Measurements from ENCODE around the gene SLC37A4. TPM values are rescaled to one million over a fixed set of nuclear protein-coding genes. Genes with fewer than 3 reads are reported as not detected.

SLC37A4 gene
- total and polyA plus RNA-seq, 2 donors (not counting 3 experiments of a cell fraction or from before 2014, with no cell fraction given): 21.5 to 36.5 TPM

DNA sequence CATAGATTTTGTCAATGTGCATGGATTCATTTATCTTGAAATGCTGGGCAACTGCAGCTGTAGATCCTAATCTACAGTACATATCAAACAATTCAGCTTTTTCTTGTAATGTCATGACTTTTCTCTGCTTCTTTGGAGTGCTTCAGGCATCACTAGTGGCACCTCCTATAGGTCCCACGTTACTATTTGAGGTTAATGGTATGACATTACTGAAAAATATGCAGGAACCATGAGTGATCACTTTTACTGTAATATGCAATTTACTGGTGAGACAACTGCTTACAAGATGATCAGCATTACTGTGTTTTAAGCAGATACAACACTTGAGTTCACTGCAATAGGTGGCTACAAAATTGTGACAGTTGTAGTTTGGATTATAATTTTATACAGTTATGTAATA, 29.8 kb downstream of the SLC37A4 start:
- CTCF ChIA-PET: no interaction called here
- no peak for TF ChIP-seq JUN (IDR thresholded peaks at IDR 0.05; ENCODE audit: borderline replicate concordance, insufficient read depth, insufficient read length, low read depth)

DNA sequence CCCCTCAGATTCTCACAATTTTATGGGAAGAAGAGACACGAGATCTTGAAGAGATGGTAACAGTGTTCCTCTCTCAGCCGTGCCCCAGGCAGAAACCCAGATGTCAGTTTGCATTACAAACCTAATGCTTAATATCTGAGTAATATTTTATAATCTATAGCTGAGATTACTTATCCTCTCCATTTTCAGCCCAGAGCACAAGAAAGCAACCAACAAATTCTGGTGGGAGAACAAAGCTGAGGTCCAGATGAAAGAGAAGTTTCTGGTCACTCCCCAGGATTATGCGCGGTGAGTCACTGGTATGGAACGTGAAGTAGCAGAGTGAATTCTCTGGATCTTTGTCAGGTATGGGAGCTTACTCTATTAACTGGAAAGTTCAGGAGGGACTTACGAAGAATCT, 31.9 kb downstream of the SLC37A4 start:
- dilution Hi-C loops (cut with MboI; ENCODE audit: extremely low pct_ligation_motif_present, low sequenced_read_pairs): no loop called here
- no TSS peak for BruUV-seq (replicated peaks)
- TF ChIP-seq EZH2 (IDR thresholded peaks at IDR 0.05; ENCODE audit: borderline replicate concordance, low read depth, low read length, severe bottlenecking): no peak
- TF ChIP-seq JUN (IDR thresholded peaks at IDR 0.05; ENCODE audit: borderline replicate concordance, insufficient read depth, insufficient read length, low read depth): peak; percentile 41
- TF ChIP-seq FOS (IDR thresholded peaks at IDR 0.05; ENCODE audit: borderline replicate concordance, insufficient read depth, low read length): peak; percentile 65

More for the DNA sequence above, 29.8 kb downstream of the SLC37A4 start:
- no peak overlapping the region for H3K27ac ChIP-seq (ENCODE audit: insufficient read depth, low read depth, low read length)
- no peaks in the 10 kb centered on the region for H3K9me1 ChIP-seq (replicated peaks; ENCODE audit: control insufficient read depth, extremely low read depth, insufficient read depth, low read length)
- peaks cover 2 to 6% of the 10 kb centered on the region in 2 experiments for H3K36me3 ChIP-seq (ENCODE audit: control insufficient read depth in 2 of 2, extremely low read depth in 1 of 2, insufficient read depth in 2 of 2, low read length in 2 of 2)
- POLR2A ChIA-PET: no interaction called here
- H3K9me3 ChIP-seq (replicated peaks; ENCODE audit: control insufficient read depth, insufficient read depth, low read length): no peaks in the 10 kb centered on the region
- no peak overlapping the region for H3K9ac ChIP-seq (replicated peaks; ENCODE audit: extremely low read depth, insufficient read depth, low read length)
- dilution Hi-C loops (cut with MboI; ENCODE audit: extremely low pct_ligation_motif_present, low sequenced_read_pairs): no loop called here
- H2AFZ ChIP-seq (ENCODE audit: low read depth, low read length): no peak overlapping the region
- intact Hi-C loops (cut with micrococcal nuclease): no loop called here
- peaks cover 8% of the 10 kb centered on the region for H3K79me2 ChIP-seq (ENCODE audit: control insufficient read depth, insufficient read depth, low read length)
- no peaks in the 10 kb centered on the region for H4K20me1 ChIP-seq (replicated peaks; ENCODE audit: control insufficient read depth, extremely low read depth, insufficient read depth, low read length)
- FAIRE-seq: no peak
- peaks cover 18% of the 10 kb centered on the region for H3K4me1 ChIP-seq (ENCODE audit: control insufficient read depth, extremely low read depth, insufficient read depth, low read length)
- no peak overlapping the region for H3K4me3 ChIP-seq (replicated peaks in 1 of 3; ENCODE audit: insufficient read depth in 1 of 3, low read depth in 1 of 3, low read length in 3 of 3)
- no TSS peak for BruUV-seq (replicated peaks)
- no peak overlapping the region for H3K4me2 ChIP-seq (ENCODE audit: insufficient read depth, low read length)
- no peaks in the 10 kb centered on the region for H3K27me3 ChIP-seq (ENCODE audit: control insufficient read depth in 2 of 2, insufficient read depth in 2 of 2, low read length in 2 of 2)
- DNase-seq (ENCODE audit: low read depth, low spot score): no peak

More for the DNA sequence above, 31.9 kb downstream of the SLC37A4 start:
- Histone ChIP-seq H3K9ac (replicated peaks; ENCODE audit: extremely low read depth, insufficient read depth, low read length) (peak overlapping the region; percentile 50), H3K36me3 (ENCODE audit: control insufficient read depth in 2 of 2, extremely low read depth in 1 of 2, insufficient read depth in 2 of 2, low read length in 2 of 2) (peaks cover 2 to 6% of the 10 kb centered on the region in 2 experiments), H3K27ac (ENCODE audit: insufficient read depth, low read depth, low read length) (peak overlapping the region; percentile 26), H2AFZ (ENCODE audit: low read depth, low read length) (peak overlapping the region; percentile 46), H3K4me3 (replicated peaks in 1 of 3; ENCODE audit: insufficient read depth in 1 of 3, low read depth in 1 of 3, low read length in 3 of 3) (peak overlapping the region; percentile 61 to 81 (median 62)), H3K9me1 (replicated peaks; ENCODE audit: control insufficient read depth, extremely low read depth, insufficient read depth, low read length) (no peaks in the 10 kb centered on the region), H4K20me1 (replicated peaks; ENCODE audit: control insufficient read depth, extremely low read depth, insufficient read depth, low read length) (no peaks in the 10 kb centered on the region), H3K4me2 (ENCODE audit: insufficient read depth, low read length) (peak overlapping the region; percentile 82), H3K79me2 (ENCODE audit: control insufficient read depth, insufficient read depth, low read length) (peaks cover 8% of the 10 kb centered on the region), H3K27me3 (ENCODE audit: control insufficient read depth in 2 of 2, insufficient read depth in 2 of 2, low read length in 2 of 2) (no peaks in the 10 kb centered on the region), H3K9me3 (replicated peaks; ENCODE audit: control insufficient read depth, insufficient read depth, low read length) (no peaks in the 10 kb centered on the region), H3K4me1 (ENCODE audit: control insufficient read depth, extremely low read depth, insufficient read depth, low read length) (peaks cover 18% of the 10 kb centered on the region)
- FAIRE-seq (peak; percentile 95), DNase-seq (ENCODE audit: low read depth, low spot score) (peak; percentile 39)
- intact Hi-C loops (cut with micrococcal nuclease): loop anchor here (1.0 to 5.0 kb wide), 2 partner anchors 19 to 58 kb away; partner anchors contain the start of genes HYOU1, RPS25 and TRAPPC4
- ChIA-PET CTCF (interaction anchor here (0.6 to 1.0 kb wide), 2 partner anchors 20 to 420 kb away, joined by 3 to 4 read pairs; partner anchors contain the start of gene TRAPPC4), POLR2A (interaction anchor here (0.6 kb wide), 1 partner anchor 86 kb away, joined by 3 read pairs; no protein-coding TSS in a partner anchor)

Measured in endothelial cell of umbilical vein (primary cell).